ENCODE measurements around the gene NAGA.

NAGA gene

GRCh38 chr22:42035256-42035655 is 35.4 kb downstream of the NAGA start:
- no peak for DNase-seq

GRCh38 chr22:42033263-42034181 is 37.1 kb downstream of the NAGA start:
- no peak for DNase-seq

GRCh38 chr22:42026705-42027104 is 43.9 kb downstream of the NAGA start:
- DNase-seq, result no peak

- DNase-seq, result no peak
Measured at GRCh38 chr22:42025421-42025820, 45.2 kb downstream of the NAGA start.

GRCh38 chr22:42022162-42022847 is 48.3 kb downstream of the NAGA start:
- no peak for DNase-seq

GRCh38 chr22:42021571-42021970 is 49.0 kb downstream of the NAGA start:
- DNase-seq, result no peak

- no peak for DNase-seq
Measured at GRCh38 chr22:42018224-42018623, 52.4 kb downstream of the NAGA start.

GRCh38 chr22:42016111-42016510 is 54.5 kb downstream of the NAGA start:
- DNase-seq, result no peak

GRCh38 chr22:42013385-42013784 is 57.2 kb downstream of the NAGA start:
- no peak for DNase-seq

- no peak for DNase-seq
Measured at GRCh38 chr22:42010778-42011177, 59.8 kb downstream of the NAGA start.

Data from GF-D8 (cell line).